Measurements from ENCODE around the gene PLCL1.

DNA sequence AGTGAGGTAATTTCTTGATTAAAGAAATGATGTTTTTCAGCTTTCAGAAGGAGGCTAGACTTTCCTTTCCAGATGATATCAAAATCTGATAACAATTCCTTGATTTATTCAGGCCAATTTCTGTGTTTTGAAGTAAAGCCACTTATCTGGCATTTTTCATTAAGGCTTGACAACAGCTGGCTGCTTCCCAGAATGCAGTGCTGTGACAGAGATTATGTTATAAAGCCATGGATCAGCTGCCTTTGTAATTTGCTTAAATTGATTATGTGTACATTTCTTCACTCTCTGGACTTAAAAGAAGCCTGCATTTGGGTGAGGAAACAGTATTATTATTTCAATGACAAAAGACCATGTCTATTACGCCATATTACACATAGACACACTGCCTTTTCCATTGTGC, 136.0 kb downstream of the PLCL1 start:
- no peak for TF ChIP-seq FOXM1 (IDR thresholded peaks at IDR 0.05; ENCODE audit: low read depth)
- TF ChIP-seq, protein P1, sequence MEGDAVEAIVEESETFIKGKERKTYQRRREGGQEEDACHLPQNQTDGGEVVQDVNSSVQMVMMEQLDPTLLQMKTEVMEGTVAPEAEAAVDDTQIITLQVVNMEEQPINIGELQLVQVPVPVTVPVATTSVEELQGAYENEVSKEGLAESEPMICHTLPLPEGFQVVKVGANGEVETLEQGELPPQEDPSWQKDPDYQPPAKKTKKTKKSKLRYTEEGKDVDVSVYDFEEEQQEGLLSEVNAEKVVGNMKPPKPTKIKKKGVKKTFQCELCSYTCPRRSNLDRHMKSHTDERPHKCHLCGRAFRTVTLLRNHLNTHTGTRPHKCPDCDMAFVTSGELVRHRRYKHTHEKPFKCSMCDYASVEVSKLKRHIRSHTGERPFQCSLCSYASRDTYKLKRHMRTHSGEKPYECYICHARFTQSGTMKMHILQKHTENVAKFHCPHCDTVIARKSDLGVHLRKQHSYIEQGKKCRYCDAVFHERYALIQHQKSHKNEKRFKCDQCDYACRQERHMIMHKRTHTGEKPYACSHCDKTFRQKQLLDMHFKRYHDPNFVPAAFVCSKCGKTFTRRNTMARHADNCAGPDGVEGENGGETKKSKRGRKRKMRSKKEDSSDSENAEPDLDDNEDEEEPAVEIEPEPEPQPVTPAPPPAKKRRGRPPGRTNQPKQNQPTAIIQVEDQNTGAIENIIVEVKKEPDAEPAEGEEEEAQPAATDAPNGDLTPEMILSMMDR (IDR thresholded peaks at IDR 0.05) = no peak
- TF ChIP-seq MXI1 (IDR thresholded peaks at IDR 0.05; ENCODE audit: low read depth, low read length) = no peak
- TF ChIP-seq, protein P2, sequence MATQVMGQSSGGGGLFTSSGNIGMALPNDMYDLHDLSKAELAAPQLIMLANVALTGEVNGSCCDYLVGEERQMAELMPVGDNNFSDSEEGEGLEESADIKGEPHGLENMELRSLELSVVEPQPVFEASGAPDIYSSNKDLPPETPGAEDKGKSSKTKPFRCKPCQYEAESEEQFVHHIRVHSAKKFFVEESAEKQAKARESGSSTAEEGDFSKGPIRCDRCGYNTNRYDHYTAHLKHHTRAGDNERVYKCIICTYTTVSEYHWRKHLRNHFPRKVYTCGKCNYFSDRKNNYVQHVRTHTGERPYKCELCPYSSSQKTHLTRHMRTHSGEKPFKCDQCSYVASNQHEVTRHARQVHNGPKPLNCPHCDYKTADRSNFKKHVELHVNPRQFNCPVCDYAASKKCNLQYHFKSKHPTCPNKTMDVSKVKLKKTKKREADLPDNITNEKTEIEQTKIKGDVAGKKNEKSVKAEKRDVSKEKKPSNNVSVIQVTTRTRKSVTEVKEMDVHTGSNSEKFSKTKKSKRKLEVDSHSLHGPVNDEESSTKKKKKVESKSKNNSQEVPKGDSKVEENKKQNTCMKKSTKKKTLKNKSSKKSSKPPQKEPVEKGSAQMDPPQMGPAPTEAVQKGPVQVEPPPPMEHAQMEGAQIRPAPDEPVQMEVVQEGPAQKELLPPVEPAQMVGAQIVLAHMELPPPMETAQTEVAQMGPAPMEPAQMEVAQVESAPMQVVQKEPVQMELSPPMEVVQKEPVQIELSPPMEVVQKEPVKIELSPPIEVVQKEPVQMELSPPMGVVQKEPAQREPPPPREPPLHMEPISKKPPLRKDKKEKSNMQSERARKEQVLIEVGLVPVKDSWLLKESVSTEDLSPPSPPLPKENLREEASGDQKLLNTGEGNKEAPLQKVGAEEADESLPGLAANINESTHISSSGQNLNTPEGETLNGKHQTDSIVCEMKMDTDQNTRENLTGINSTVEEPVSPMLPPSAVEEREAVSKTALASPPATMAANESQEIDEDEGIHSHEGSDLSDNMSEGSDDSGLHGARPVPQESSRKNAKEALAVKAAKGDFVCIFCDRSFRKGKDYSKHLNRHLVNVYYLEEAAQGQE (IDR thresholded peaks at IDR 0.05; ENCODE audit: low read depth, low read length) = no peak
- TF ChIP-seq, protein P3, sequence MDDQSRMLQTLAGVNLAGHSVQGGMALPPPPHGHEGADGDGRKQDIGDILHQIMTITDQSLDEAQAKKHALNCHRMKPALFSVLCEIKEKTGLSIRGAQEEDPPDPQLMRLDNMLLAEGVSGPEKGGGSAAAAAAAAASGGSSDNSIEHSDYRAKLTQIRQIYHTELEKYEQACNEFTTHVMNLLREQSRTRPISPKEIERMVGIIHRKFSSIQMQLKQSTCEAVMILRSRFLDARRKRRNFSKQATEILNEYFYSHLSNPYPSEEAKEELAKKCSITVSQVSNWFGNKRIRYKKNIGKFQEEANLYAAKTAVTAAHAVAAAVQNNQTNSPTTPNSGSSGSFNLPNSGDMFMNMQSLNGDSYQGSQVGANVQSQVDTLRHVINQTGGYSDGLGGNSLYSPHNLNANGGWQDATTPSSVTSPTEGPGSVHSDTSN (IDR thresholded peaks at IDR 0.05) = peak; percentile 56
- 0 out of 4 replicates have a peak, but pooled peaks have one; percentile 7 to 15 for TF ChIP-seq EP300 (IDR thresholded peaks at IDR 0.05; ENCODE audit: borderline replicate concordance in 1 of 2, low read depth in 1 of 2, low read length in 1 of 2)
- TF ChIP-seq, protein P4, sequence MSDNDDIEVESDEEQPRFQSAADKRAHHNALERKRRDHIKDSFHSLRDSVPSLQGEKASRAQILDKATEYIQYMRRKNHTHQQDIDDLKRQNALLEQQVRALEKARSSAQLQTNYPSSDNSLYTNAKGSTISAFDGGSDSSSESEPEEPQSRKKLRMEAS (IDR thresholded peaks at IDR 0.05; ENCODE audit: low read depth) = no peak
- TF ChIP-seq GATA2 (CRISPR knock-in tag; IDR thresholded peaks at IDR 0.05) = peak; percentile 39; the same call in 1 of the 2 replicates
- peak; percentile 65 for TF ChIP-seq TCF12 (IDR thresholded peaks at IDR 0.05)
- TF ChIP-seq SMC3 (IDR thresholded peaks at IDR 0.05; ENCODE audit: low read depth, low read length) = no peak
- no peak for TF ChIP-seq FOSL2 (IDR thresholded peaks at IDR 0.05; ENCODE audit: borderline replicate concordance, low read depth)
- TF ChIP-seq, protein P5, sequence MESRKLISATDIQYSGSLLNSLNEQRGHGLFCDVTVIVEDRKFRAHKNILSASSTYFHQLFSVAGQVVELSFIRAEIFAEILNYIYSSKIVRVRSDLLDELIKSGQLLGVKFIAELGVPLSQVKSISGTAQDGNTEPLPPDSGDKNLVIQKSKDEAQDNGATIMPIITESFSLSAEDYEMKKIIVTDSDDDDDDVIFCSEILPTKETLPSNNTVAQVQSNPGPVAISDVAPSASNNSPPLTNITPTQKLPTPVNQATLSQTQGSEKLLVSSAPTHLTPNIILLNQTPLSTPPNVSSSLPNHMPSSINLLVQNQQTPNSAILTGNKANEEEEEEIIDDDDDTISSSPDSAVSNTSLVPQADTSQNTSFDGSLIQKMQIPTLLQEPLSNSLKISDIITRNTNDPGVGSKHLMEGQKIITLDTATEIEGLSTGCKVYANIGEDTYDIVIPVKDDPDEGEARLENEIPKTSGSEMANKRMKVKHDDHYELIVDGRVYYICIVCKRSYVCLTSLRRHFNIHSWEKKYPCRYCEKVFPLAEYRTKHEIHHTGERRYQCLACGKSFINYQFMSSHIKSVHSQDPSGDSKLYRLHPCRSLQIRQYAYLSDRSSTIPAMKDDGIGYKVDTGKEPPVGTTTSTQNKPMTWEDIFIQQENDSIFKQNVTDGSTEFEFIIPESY (IDR thresholded peaks at IDR 0.05; ENCODE audit: borderline replicate concordance, low read depth) = no peak

Data from SK-N-SH (cell line).